ENCODE results near the gene FLRT2.

GRCh38 chr14:85604021-85604420 is 74.1 kb downstream of the FLRT2 start:
- TF ChIP-seq EZH2 (IDR thresholded peaks at IDR 0.05; ENCODE audit: insufficient read depth, poor library complexity, severe bottlenecking) = no peak
- TF ChIP-seq EZH2phosphoT487 (IDR thresholded peaks at IDR 0.05; ENCODE audit: insufficient read depth, low read depth) = no peak
